HG02759 (cell line): Measurements from ENCODE around the gene CIAO3.
A peak's percentile ranks its signal among the peaks of the same experiment; 100 is the strongest.
"Not testable (repeated sequence)": the region's sequence is repeated elsewhere in the genome, so short reads cannot be mapped to it uniquely, and the experiment has no call there.

ENCODE experiments used
- ATAC-seq: cut with Tn5 transposase; IDR thresholded peaks from one replicate; pipeline ENCODE4 v1.9.1; 2021; ENCODE audit warnings: mild to moderate bottlenecking, moderate library complexity; ENCODE audit not compliant: unreplicated experiment

CIAO3 gene

GRCh38 chr16:725041-725376, 15.8 kb downstream of the CIAO3 start:
- ATAC-seq, result no peak

- no peak for ATAC-seq
Measured at GRCh38 chr16:724188-725040, 16.4 kb downstream of the CIAO3 start.

GRCh38 chr16:723695-724094, 17.1 kb downstream of the CIAO3 start:
- no peak for ATAC-seq

GRCh38 chr16:722835-723633, 17.8 kb downstream of the CIAO3 start:
- no peak for ATAC-seq

- no peak for ATAC-seq
Measured at GRCh38 chr16:721765-722540, 18.8 kb downstream of the CIAO3 start.

GRCh38 chr16:720990-721764, 19.6 kb downstream of the CIAO3 start, which contains the start of gene ANTKMT:
Gene ANTKMT (plus strand): TSS chr16:721146. CDS start chr16:721275, 129 bp downstream.
- peak; percentile 76 for ATAC-seq

GRCh38 chr16:720447-720989, 20.3 kb downstream of the CIAO3 start:
- peak; percentile 19 for ATAC-seq

GRCh38 chr16:719815-720446, 20.9 kb downstream of the CIAO3 start:
- ATAC-seq, result no peak

GRCh38 chr16:718922-719321, 21.9 kb downstream of the CIAO3 start:
- ATAC-seq, result no peak

GRCh38 chr16:718389-718788, 22.4 kb downstream of the CIAO3 start:
- no peak for ATAC-seq

GRCh38 chr16:717450-718245, 23.1 kb downstream of the CIAO3 start:
- ATAC-seq, result no peak

- no peak for ATAC-seq
Measured at GRCh38 chr16:716768-717325, 23.9 kb downstream of the CIAO3 start.

GRCh38 chr16:716200-716568, 24.6 kb downstream of the CIAO3 start:
- ATAC-seq, result no peak

GRCh38 chr16:715477-716199, 25.2 kb downstream of the CIAO3 start:
- ATAC-seq, result peak; percentile 12

- peak; percentile 84 for ATAC-seq
Measured at GRCh38 chr16:714558-715476, 26.0 kb downstream of the CIAO3 start, which contains the start of gene METRN. Gene METRN (plus strand): TSS chr16:715118. CDS start chr16:715290, 172 bp downstream.

GRCh38 chr16:714079-714478, 26.7 kb downstream of the CIAO3 start:
- ATAC-seq, result no peak

GRCh38 chr16:712740-713250, 28.0 kb downstream of the CIAO3 start:
- not testable (repeated sequence) for ATAC-seq
